Activated CD4-positive, alpha-beta memory T cell treated with anti-CD3 and anti-CD28 coated beads for 36 hours (primary cell): Measurements from ENCODE around the gene BLOC1S3. TPM values are rescaled to one million over a fixed set of nuclear protein-coding genes. Genes with fewer than 3 reads are reported as not detected.

ENCODE experiments used
- CTCF ChIA-PET: fragments of 350-600 bp; sonication (Branson Sonifier 250); formaldehyde crosslinking; loops from one replicate; lab custom pipeline; 2021; ENCODE audit warnings: antibody characterized with exemption, inconsistent platforms; lab: Charles Lee
- POLR2A ChIA-PET: fragments of 350-600 bp; sonication (Branson Sonifier 250); formaldehyde crosslinking; loops from one replicate; lab custom pipeline; 2021; ENCODE audit warnings: antibody characterized with exemption; lab: Charles Lee
- DNase-seq: peaks from one replicate; pipeline ENCODE4 v3.0.0-alpha.2; 2020
- H3K27ac Mint-ChIP-seq: one replicate; pipeline ENCODE4 v1.8.0; 2021; ENCODE audit warnings: mixed read lengths
- H3K27me3 Mint-ChIP-seq: one replicate; pipeline ENCODE4 v1.8.0; 2021; ENCODE audit warnings: mixed read lengths
- H3K36me3 Mint-ChIP-seq: one replicate; pipeline ENCODE4 v1.8.0; 2021; ENCODE audit warnings: mixed read lengths
- H3K4me1 Mint-ChIP-seq: one replicate; pipeline ENCODE4 v1.8.0; 2021; ENCODE audit warnings: low read depth, mixed read lengths
- H3K4me3 Mint-ChIP-seq: one replicate; pipeline ENCODE4 v1.8.0; 2021; ENCODE audit warnings: mild to moderate bottlenecking, mixed read lengths
- H3K9me3 Mint-ChIP-seq: one replicate; pipeline ENCODE4 v1.8.0; 2021; ENCODE audit warnings: mixed read lengths
- intact Hi-C: fragments of 100-400 bp; cut with micrococcal nuclease; formaldehyde crosslinking; loops from one replicate; pipeline ENCODE4 v1.15.1; 2023
- total RNA-seq, 2 experiments: library from RNA; stranded (reverse); gene quantifications; one replicate each; pipeline ENCODE4 v1.2.3, GENCODE V29; 2021

Gene BLOC1S3
- total RNA-seq, 2 experiments from 2014 or later = 10.4 to 11.8 TPM

DNA sequence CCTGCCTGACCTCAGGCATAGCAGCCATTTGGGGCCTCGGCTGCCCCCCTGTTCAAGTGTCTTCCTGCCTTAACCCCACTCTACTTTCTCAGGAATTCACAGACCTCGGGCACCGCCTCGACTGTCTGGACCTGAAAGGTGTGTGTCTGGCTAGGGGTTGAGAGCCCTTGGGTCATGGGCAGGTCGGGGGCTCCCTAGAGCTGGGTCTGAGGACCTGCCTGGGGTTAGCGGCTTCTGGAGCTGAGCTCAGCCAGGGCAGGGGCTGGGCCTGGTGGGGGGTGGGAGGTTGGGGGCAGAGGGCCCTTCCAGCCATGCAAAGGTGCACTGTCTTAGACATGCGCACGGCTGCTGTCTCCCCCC is 38.5 kb upstream of the BLOC1S3 start:
- H3K36me3 Mint-ChIP-seq = peaks cover 9% of the 10 kb centered on the region
- no peaks in the 10 kb centered on the region for H3K9me3 Mint-ChIP-seq
- H3K4me3 Mint-ChIP-seq = no peak overlapping the region
- intact Hi-C loops = no loop called here
- ChIA-PET CTCF (interaction anchor here (1.3 kb wide), 1 partner anchor 14 kb away, joined by 3 read pairs; no protein-coding TSS in a partner anchor), POLR2A (no interaction called here)
- H3K27ac Mint-ChIP-seq = no peak overlapping the region
- H3K4me1 Mint-ChIP-seq = no peaks in the 10 kb centered on the region
- H3K27me3 Mint-ChIP-seq = no peaks in the 10 kb centered on the region
- no peak for DNase-seq

DNA sequence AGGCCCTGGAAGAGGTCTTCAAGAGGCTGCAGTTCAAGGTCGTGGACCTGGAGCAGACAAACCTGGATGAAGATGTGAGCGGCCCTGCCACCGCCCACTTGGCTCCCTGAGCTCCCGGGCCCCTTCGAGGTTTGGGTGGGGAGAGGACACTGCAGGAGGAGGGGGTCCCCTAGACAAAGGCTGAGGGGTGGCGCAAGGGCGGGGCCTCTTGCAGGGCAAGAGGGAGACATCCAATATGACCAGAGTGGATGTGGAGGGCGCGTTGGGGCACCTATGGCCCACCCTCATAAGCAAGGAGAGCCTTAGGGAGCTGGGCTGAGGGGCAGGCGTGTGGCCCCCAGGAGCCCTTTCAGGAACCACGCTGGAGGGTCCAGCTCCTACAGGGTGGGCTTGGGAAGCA is 38.1 kb upstream of the BLOC1S3 start:
- POLR2A ChIA-PET = no interaction called here
- Mint-ChIP-seq H3K4me3 (no peak overlapping the region), H3K4me1 (no peaks in the 10 kb centered on the region)

DNA sequence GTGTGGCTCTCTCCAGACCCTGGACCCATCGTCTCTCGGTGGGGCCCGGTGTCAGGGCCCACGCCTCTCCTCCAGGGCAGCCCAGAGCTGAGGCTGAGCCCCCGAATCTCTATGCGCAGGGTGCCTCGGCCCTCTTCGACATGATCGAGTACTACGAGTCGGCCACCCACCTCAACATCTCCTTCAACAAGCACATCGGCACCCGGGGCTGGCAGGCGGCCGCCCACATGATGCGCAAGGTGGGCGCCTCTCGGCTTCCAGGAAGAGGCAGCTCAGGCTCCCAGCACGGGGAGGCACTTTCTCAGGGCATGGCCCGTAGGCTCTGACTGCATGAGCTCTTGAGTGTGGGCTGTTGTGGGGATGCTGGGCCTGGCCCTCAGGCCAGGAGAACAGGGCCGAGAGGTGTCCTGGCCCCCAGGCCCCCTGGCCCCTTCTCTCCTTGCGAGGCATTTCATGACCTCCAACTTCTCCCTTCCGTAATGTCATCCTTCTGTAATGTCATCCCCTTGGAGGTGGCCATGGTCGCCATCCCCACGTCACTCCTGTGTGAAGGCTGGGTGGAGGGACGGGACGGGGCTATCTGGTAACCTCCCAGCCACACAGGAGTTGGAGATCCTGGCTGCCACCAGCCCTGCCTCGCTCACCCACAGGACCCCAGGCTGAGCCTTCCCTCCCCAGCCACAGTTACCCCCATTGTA is 37.2 kb upstream of the BLOC1S3 start:
- H3K4me1 Mint-ChIP-seq = no peaks in the 10 kb centered on the region
- ChIA-PET POLR2A (no interaction called here), CTCF (interaction anchor here (1.3 to 1.6 kb wide), 2 partner anchors 15 to 16 kb away, joined by 3 to 5 read pairs; no protein-coding TSS in a partner anchor)
- H3K9me3 Mint-ChIP-seq = no peaks in the 10 kb centered on the region
- no peak for DNase-seq
- H3K36me3 Mint-ChIP-seq = peaks cover 9% of the 10 kb centered on the region
- intact Hi-C loops = no loop called here
- H3K27me3 Mint-ChIP-seq = no peaks in the 10 kb centered on the region
- no peak overlapping the region for H3K4me3 Mint-ChIP-seq
- no peak overlapping the region for H3K27ac Mint-ChIP-seq

More for the DNA sequence above, 38.1 kb upstream of the BLOC1S3 start:
- no peak overlapping the region for H3K27ac Mint-ChIP-seq
- no peaks in the 10 kb centered on the region for H3K27me3 Mint-ChIP-seq
- CTCF ChIA-PET = interaction anchor here (1.3 to 1.6 kb wide), 2 partner anchors 14 to 15 kb away, joined by 3 to 5 read pairs; no protein-coding TSS in a partner anchor
- peaks cover 9% of the 10 kb centered on the region for H3K36me3 Mint-ChIP-seq
- DNase-seq = no peak
- intact Hi-C loops = no loop called here
- H3K9me3 Mint-ChIP-seq = no peaks in the 10 kb centered on the region

DNA sequence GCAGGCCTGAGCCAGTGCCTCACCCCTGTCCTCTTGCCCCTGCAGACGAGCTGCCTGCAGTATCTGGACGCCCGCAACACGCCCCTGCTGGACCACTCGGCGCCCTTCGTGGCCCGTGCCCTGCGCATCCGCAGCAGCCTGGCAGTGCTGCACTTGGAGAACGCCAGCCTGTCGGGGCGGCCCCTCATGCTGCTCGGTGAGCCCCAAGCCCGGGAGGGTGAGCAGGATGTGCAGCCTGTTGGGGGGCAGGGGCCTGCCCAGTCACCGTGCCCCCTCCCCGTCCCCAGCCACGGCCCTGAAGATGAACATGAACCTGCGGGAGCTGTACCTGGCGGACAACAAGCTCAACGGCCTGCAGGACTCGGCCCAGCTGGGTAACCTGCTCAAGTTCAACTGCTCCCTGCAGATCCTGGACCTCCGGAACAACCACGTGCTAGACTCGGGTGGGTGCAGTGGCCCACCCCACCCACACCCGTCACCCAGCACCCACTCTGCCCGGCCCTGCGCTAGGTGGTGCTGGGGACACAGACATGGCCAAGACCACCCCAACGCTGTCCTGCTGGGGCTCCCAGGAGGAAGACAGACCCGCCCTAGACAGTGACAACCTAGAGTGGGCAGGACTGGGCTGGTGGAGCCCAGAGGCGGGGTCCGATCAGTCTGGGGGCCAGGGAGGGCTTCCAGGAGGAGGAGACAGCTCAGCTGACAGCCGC is 36.4 kb upstream of the BLOC1S3 start:
- ChIA-PET CTCF (interaction anchor here (0.6 to 1.6 kb wide), 4 partner anchors 10 to 337 kb away, joined by 3 to 5 read pairs (median 3); no protein-coding TSS in a partner anchor), POLR2A (no interaction called here)

DNA sequence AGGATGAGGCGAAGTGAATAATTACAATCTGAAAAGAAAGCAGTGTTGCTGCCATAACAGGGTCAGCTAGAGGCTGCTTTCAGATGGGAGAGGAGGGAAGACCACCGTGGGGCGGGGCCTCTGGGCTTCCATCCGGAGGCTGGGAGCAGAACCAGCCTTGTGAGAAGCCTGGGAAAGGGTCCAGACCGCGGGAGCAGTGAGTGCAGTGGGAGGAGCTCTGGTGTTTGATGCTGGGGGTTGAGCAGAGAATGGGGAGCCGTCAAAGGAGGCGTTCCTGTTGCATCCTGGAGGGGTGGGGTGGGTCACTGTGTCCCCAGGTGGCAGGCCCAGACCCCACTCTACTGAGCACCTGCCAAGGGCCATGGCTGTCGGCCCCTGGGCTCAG is 35.9 kb upstream of the BLOC1S3 start:
- Mint-ChIP-seq H3K36me3 (peaks cover 9% of the 10 kb centered on the region), H3K27me3 (no peaks in the 10 kb centered on the region), H3K27ac (no peak overlapping the region), H3K9me3 (no peaks in the 10 kb centered on the region), H3K4me3 (no peak overlapping the region), H3K4me1 (no peaks in the 10 kb centered on the region)
- ChIA-PET CTCF (interaction anchor here (0.6 to 1.2 kb wide), 3 partner anchors 10 to 336 kb away, joined by 3 read pairs; no protein-coding TSS in a partner anchor), POLR2A (no interaction called here)
- intact Hi-C loops = no loop called here
- DNase-seq = no peak

More for the DNA sequence above, 36.4 kb upstream of the BLOC1S3 start:
- intact Hi-C loops = no loop called here
- Mint-ChIP-seq H3K9me3 (no peaks in the 10 kb centered on the region), H3K27ac (no peak overlapping the region), H3K4me3 (no peak overlapping the region), H3K4me1 (no peaks in the 10 kb centered on the region), H3K36me3 (peaks cover 9% of the 10 kb centered on the region), H3K27me3 (no peaks in the 10 kb centered on the region)
- DNase-seq = no peak

DNA sequence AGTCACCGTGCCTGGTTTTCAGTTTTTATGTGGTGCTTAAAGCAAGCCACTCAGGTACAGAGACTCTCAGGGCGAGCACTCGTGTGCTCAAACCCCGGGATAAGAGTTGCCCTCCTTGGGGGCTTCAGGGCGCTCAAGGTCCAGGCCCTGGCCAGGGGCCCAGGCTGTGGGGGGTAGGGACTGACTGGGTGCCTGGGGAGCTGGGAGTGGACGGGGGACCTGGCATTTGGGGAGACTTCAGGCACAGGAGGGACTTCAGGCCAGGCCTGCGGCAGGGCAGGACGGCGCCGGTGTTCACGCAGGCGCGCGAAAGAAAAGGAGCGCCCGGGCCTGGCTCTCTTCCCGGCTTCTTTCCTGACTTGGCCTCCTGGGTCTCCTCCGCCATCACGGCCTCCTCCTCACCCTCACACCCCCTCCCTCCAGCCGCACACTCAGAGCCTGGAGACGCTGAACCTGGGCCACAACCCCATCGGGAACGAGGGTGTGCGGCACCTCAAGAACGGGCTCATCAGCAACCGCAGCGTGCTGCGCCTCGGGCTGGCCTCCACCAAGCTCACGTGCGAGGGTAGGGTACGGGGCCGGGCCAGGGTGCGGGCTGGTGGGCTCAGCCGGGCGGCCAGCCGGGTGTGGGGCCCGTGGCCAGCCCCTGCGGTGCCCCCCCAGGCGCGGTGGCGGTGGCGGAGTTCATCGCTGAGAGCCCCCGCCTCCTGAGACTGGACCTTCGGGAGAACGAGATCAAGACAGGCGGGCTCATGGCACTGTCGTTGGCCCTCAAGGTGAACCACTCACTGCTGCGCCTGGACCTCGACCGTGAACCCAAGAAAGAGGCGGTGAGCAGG is 33.9 kb upstream of the BLOC1S3 start:
- CTCF ChIA-PET = no interaction called here
- Mint-ChIP-seq H3K4me3 (no peak overlapping the region), H3K36me3 (peaks cover 9% of the 10 kb centered on the region), H3K9me3 (no peaks in the 10 kb centered on the region), H3K4me1 (no peaks in the 10 kb centered on the region), H3K27me3 (no peaks in the 10 kb centered on the region), H3K27ac (no peak overlapping the region)
- no peak for DNase-seq
- intact Hi-C loops = no loop called here
- POLR2A ChIA-PET = no interaction called here

DNA sequence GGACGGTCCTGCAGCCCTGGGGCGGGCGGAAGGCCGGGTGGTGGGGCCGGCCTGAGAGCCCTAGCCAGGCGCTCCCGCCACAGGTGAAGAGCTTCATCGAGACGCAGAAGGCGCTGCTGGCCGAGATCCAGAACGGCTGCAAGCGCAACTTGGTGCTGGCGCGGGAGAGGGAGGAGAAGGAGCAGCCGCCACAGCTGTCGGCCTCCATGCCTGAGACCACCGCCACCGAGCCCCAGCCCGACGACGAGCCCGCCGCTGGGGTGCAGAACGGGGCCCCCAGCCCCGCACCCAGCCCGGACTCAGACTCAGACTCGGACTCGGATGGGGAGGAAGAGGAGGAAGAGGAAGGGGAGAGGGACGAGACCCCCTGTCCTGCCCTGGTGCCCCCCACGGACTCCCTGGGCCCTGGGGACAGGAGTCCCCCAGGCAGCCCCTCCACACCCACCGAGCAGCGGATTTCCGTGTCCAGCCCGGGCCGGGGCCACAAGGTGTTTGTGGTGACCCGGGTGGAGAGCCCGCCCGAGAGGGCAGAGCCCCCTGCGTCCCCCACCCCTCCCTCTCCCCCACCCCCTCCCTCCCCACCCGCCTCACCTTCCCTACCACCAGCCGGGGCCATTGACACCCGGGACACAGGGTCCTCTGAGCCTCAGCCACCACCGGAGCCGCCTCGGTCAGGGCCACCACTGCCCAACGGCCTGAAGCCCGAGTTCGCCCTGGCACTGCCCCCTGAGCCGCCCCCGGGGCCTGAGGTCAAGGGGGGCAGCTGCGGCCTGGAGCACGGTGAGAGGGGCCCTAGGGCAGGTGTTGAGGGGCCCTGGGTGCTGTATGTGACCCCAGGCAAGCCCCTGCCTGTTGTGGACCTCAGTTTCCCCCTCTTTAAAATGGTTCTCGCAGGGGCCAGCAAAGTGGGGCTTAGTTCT is 33.1 kb upstream of the BLOC1S3 start:
- Mint-ChIP-seq H3K4me3 (no peak overlapping the region), H3K27me3 (no peaks in the 10 kb centered on the region), H3K4me1 (no peaks in the 10 kb centered on the region), H3K9me3 (no peaks in the 10 kb centered on the region), H3K27ac (no peak overlapping the region), H3K36me3 (peaks cover 9% of the 10 kb centered on the region)
- no peak for DNase-seq
- ChIA-PET POLR2A (no interaction called here), CTCF (no interaction called here)
- intact Hi-C loops = no loop called here

DNA sequence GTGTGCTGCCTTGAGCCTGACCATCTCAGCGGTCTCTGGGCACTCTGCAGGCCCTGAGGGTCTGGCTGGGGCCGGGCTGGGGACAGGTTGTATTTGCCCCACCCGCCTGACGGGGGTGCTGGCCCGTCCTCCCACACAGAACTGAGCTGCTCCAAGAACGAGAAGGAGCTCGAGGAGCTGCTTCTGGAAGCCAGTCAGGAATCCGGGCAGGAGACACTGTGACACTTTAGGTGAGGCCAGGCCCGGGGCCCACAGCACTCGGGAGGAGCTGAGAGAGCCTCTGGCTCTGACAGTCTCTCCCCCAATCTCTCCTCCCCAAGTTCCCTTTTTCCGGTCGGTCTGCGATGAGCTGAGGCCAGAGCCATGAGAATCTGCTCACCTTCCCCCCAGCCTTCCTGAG is 32.3 kb upstream of the BLOC1S3 start:
- no peak overlapping the region for H3K27ac Mint-ChIP-seq
- no peaks in the 10 kb centered on the region for H3K9me3 Mint-ChIP-seq
- no peak overlapping the region for H3K4me3 Mint-ChIP-seq
- CTCF ChIA-PET = interaction anchor here (0.6 kb wide), 1 partner anchor 108 kb away, joined by 3 read pairs; no protein-coding TSS in a partner anchor
- no peaks in the 10 kb centered on the region for H3K4me1 Mint-ChIP-seq
- POLR2A ChIA-PET = no interaction called here
- H3K27me3 Mint-ChIP-seq = no peaks in the 10 kb centered on the region
- intact Hi-C loops = no loop called here
- H3K36me3 Mint-ChIP-seq = peaks cover 9% of the 10 kb centered on the region
- no peak for DNase-seq

DNA sequence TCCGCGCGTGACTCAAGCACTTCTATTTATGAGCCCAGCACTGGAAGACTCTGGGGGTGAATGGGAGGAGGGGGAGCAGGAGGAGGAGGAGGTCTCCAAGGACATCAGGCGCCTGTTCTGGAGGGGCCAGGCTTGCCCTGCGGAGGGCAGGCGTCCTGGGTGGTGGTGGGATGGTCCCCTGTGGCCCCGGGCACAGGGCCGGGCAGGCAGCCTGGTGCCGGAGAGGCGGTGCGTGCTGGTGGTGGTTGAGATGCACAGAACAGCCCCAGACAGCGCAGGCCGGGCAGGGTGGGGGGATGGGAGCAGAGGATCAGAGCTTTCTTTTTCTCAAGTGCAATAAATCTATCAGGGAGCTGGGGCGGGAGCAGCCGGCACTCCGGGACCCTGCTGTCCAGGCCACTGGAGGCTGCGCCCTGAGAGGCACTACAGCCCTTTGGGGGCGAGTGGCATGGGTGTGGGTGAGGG is 31.8 kb upstream of the BLOC1S3 start:
- no peaks in the 10 kb centered on the region for H3K27me3 Mint-ChIP-seq
- CTCF ChIA-PET = interaction anchor here (0.6 kb wide), 1 partner anchor 108 kb away, joined by 3 read pairs; no protein-coding TSS in a partner anchor
- H3K9me3 Mint-ChIP-seq = peaks cover 2% of the 10 kb centered on the region
- H3K4me3 Mint-ChIP-seq = no peak overlapping the region
- POLR2A ChIA-PET = no interaction called here
- H3K36me3 Mint-ChIP-seq = peaks cover 9% of the 10 kb centered on the region
- peaks cover 5% of the 10 kb centered on the region for H3K4me1 Mint-ChIP-seq
- intact Hi-C loops = no loop called here
- no peak for DNase-seq
- no peak overlapping the region for H3K27ac Mint-ChIP-seq

DNA sequence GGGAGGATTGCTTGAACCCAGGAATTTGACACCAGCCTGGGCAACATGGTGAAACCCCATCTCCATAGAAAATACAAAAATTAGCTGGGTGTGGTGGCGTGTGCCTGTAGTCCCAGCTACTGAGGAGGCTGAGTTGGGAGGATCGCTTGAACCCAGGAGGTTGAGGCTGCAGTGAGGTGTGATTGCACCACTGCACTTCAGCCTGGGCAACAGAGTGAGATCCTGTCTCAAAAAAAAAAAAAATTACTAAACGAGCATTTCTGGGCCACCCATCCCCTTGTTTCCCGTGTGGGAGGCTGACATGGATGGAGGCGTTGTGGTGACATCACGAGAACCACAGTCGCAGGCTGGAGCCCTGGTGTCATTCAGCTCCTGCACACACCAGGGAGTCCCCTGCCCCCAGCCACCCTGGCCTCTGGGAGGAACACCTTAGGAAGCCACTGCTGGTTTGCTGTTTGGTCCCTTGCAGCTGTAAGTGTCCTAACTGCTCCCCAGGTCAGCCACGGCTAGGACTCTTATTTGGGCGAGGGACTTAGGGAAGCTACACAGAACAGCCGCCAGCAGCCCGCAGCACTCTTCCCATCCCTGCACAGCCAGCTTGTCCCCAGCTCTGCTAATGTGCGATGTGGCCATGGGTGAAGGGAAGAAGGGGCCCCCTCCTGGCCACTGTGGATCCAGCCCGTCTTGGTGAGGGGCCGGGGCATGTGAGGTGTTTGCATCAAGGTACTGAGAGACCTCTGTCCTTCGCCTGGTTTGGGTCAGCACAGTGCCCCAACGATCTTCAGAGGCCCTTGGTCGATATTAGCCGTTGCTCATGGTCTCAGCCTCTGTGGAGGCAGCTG is 30.5 kb upstream of the BLOC1S3 start:
- intact Hi-C loops = no loop called here
- no peak overlapping the region for H3K4me3 Mint-ChIP-seq
- H3K9me3 Mint-ChIP-seq = peaks cover 5% of the 10 kb centered on the region
- DNase-seq = no peak
- peaks cover 5% of the 10 kb centered on the region for H3K36me3 Mint-ChIP-seq
- ChIA-PET POLR2A (no interaction called here), CTCF (interaction anchor here (1.6 kb wide), 1 partner anchor 30 kb away, joined by 4 read pairs; the partner anchor contains the start of gene TRAPPC6A)
- H3K4me1 Mint-ChIP-seq = peaks cover 12% of the 10 kb centered on the region
- no peak overlapping the region for H3K27ac Mint-ChIP-seq
- peaks cover 4% of the 10 kb centered on the region for H3K27me3 Mint-ChIP-seq
